GM19324 (cell line): ENCODE results near the gene ZBTB16.

Experiments used
- ATAC-seq: cut with Tn5 transposase; IDR thresholded peaks from one replicate; pipeline ENCODE4 v1.9.1; 2021; ENCODE audit warnings: mild to moderate bottlenecking, moderate library complexity; ENCODE audit not compliant: unreplicated experiment, low FRiP score

ZBTB16 gene

GRCh38 chr11:114059278-114059983 lies at the start of gene ZBTB16:
Gene ZBTB16, plus strand, starts transcription at chr11:114059711. Its CDS starts 3,590 bp downstream, at chr11:114063301.
- ATAC-seq: no peak

GRCh38 chr11:114010931-114011330 lies 48.6 kb upstream of the ZBTB16 start:
- no peak for ATAC-seq

- ATAC-seq: no peak
Observed at GRCh38 chr11:114011443-114011842, 48.1 kb upstream of the ZBTB16 start.

GRCh38 chr11:114015117-114015516 lies 44.4 kb upstream of the ZBTB16 start:
- ATAC-seq: no peak

- ATAC-seq: no peak
Observed at GRCh38 chr11:114016986-114017385, 42.5 kb upstream of the ZBTB16 start.

GRCh38 chr11:114017723-114018122 lies 41.8 kb upstream of the ZBTB16 start:
- ATAC-seq: no peak

- ATAC-seq: no peak
Observed at GRCh38 chr11:114019046-114019445, 40.5 kb upstream of the ZBTB16 start.

GRCh38 chr11:114019574-114019973 lies 39.9 kb upstream of the ZBTB16 start:
- ATAC-seq: no peak

- no peak for ATAC-seq
Observed at GRCh38 chr11:114025329-114025907, 34.1 kb upstream of the ZBTB16 start.

- no peak for ATAC-seq
Observed at GRCh38 chr11:114026355-114026754, 33.2 kb upstream of the ZBTB16 start.

GRCh38 chr11:114027391-114027790 lies 32.1 kb upstream of the ZBTB16 start:
- ATAC-seq: no peak

- ATAC-seq: no peak
Observed at GRCh38 chr11:114027926-114028325, 31.6 kb upstream of the ZBTB16 start.

- no peak for ATAC-seq
Observed at GRCh38 chr11:114031246-114031966, 28.1 kb upstream of the ZBTB16 start.

GRCh38 chr11:114031967-114032320 lies 27.6 kb upstream of the ZBTB16 start:
- no peak for ATAC-seq

GRCh38 chr11:114033066-114033465 lies 26.4 kb upstream of the ZBTB16 start:
- no peak for ATAC-seq

- ATAC-seq: no peak
Observed at GRCh38 chr11:114033572-114033971, 25.9 kb upstream of the ZBTB16 start.

GRCh38 chr11:114034956-114035355 lies 24.6 kb upstream of the ZBTB16 start:
- ATAC-seq: no peak

GRCh38 chr11:114036147-114036811 lies 23.2 kb upstream of the ZBTB16 start:
- no peak for ATAC-seq

- no peak for ATAC-seq
Observed at GRCh38 chr11:114036958-114037357, 22.6 kb upstream of the ZBTB16 start.

- no peak for ATAC-seq
Observed at GRCh38 chr11:114039551-114039950, 20.0 kb upstream of the ZBTB16 start.

- ATAC-seq: no peak
Observed at GRCh38 chr11:114040706-114041211, 18.8 kb upstream of the ZBTB16 start.
